AG09309 (cell line): ENCODE measurements around the gene SLC8A1.

ENCODE experiments used
- DNase-seq: peaks from one replicate; pipeline ENCODE4 v3.0.0-alpha.2; 2010; ENCODE audit warnings: low read depth
- H3K4me3 ChIP-seq: 2 replicates; pipeline ENCODE4 v1.5.1; 2011; ENCODE audit warnings: mild to moderate bottlenecking, low read depth, low read length, moderate library complexity; ENCODE audit not compliant: control insufficient read depth
- CTCF ChIP-seq: IDR thresholded peaks from 2 replicates; pipeline ENCODE4 v1.5.1; 2011; ENCODE audit warnings: mild to moderate bottlenecking, low read depth, low read length, inconsistent platforms; ENCODE audit not compliant: insufficient read depth, control insufficient read depth; ENCODE audit errors: missing control alignments

SLC8A1 gene

GRCh38 chr2:40367032-40367431 lies 84.9 kb downstream of the SLC8A1 start:
- no peak for TF ChIP-seq CTCF

DNA sequence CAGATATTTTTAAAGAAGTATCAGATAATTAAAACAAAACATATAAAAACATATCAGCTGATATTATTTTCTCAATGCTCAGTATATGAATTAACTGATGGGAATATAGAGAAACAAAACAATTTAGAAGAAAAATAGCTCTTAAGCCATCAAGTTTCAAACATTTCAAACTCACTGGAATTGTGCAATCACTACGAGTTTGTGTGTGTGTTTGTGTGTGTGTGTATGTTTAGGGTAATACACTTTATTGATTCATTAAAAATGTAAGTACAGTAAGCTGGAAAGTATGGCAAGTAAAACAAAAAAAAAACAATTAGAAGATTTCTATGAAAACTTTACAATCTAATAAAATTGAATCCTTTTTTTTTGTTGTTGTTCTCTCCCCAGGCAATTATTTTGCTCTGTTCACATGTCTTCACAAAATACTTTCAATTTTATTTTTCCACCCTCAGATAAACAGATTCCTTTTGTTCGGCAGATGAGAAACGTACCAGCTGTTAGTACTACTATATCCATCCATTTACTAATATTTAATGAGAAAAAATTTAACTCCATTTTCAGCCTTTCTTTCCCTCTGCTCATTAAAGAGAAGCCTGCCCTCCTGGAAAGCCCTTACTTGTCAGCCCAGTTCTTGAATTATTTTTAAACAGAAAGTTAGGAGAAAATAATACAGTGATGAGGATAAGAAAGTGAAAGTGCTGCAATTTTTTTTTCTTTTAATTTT lies 87.6 kb downstream of the SLC8A1 start:
- DNase-seq, result no peak
- peak overlapping the region; percentile 20 for H3K4me3 ChIP-seq
- TF ChIP-seq CTCF, result no peak

More at GRCh38 chr2:40367032-40367431, 84.9 kb downstream of the SLC8A1 start:
- no peak for DNase-seq
- H3K4me3 ChIP-seq, result no peak overlapping the region

GRCh38 chr2:40363631-40364030 lies 88.3 kb downstream of the SLC8A1 start:
- no peak overlapping the region for H3K4me3 ChIP-seq
- TF ChIP-seq CTCF, result no peak
- DNase-seq, result no peak

DNA sequence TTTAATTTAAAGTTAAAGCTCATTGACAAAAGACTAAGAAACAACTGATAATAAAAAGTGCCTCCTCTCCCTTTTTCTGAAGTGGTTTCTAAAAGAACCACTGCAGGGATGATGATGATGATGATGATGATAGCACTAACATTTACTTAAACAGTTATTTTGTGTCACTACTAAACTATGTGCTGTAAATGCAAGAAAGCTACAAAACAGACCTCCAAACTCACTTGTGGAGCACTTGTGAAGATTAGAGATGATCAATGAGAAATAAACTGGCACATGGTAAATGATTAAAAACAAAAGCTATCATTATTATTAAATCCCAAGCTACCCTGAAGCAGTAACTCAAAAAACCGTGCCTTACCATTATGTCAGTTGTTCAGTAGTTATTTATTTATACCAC lies 88.7 kb downstream of the SLC8A1 start:
- no peak for DNase-seq
- H3K4me3 ChIP-seq, result no peak overlapping the region
- no peak for TF ChIP-seq CTCF

DNA sequence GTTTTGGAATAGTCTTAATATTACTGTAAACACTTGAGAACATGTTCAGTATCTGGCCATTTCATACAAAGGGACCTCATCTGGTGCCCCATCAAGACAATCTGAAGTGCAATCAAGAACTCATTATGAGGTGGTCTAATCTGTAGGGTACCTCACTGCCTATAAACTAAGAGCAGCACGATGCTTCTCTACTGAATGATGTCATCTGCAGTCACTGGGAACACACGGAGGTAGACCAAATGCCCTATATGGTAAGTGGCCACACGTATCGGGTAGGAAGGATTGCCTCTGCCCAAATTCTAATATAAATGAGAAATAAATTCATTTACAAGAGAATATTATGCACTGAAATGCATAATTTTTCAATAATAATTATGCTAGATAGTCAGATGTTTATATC lies 90.4 kb downstream of the SLC8A1 start:
- no peak overlapping the region for H3K4me3 ChIP-seq
- DNase-seq, result no peak

GRCh38 chr2:40360652-40361051 lies 91.2 kb downstream of the SLC8A1 start:
- no peak overlapping the region for H3K4me3 ChIP-seq
- DNase-seq, result no peak
- no peak for TF ChIP-seq CTCF

More for the DNA sequence above, 90.4 kb downstream of the SLC8A1 start:
- TF ChIP-seq CTCF, result no peak
